Myocyte (in vitro differentiated cells): ENCODE results near the gene ACADS. TPM values are rescaled to one million over a fixed set of nuclear protein-coding genes. Genes with fewer than 3 reads are reported as not detected.

Experiments
- DNase-seq: peaks from one replicate; pipeline ENCODE4 v3.0.0-alpha.2; 2012; ENCODE audit warnings: low read depth
- total RNA-seq: library from RNA; depleted of rRNA; stranded (reverse); fragments of >200 nt; gene quantifications from 2 replicates; pipeline ENCODE4 v1.2.3, GENCODE V29; 2014

ACADS gene
- total RNA-seq, 1 donor from 2014 or later: 24.2 TPM

- no peak for DNase-seq
Measured at GRCh38 chr12:120755269-120755668, 29.6 kb downstream of the ACADS start.

DNA sequence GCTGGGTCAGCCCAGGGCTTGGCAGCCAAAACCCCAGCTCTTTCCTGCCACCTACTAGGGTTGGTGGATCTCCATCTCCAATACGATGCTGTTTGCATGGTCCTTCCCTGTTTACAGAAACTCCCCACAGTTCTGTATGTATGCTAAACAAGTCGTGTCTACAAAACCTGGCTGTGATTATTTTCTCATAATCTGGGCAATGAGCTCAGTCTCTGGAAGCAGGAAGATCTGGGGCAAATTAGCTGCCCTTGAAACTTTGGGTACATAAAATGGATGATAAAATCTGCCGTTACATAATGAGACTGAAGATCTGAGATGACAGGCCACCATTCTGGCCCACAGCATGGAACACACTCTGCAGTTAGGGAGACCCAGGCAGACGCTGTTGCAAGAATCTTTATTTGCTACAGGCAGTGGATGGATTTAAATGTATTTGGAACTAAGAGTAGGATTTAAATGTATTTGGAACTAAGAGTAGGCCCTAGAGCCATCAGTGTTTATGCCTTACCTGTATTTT lies 31.7 kb downstream of the ACADS start:
- no peak for DNase-seq

GRCh38 chr12:120757949-120758348 lies 32.3 kb downstream of the ACADS start:
- DNase-seq: no peak

DNA sequence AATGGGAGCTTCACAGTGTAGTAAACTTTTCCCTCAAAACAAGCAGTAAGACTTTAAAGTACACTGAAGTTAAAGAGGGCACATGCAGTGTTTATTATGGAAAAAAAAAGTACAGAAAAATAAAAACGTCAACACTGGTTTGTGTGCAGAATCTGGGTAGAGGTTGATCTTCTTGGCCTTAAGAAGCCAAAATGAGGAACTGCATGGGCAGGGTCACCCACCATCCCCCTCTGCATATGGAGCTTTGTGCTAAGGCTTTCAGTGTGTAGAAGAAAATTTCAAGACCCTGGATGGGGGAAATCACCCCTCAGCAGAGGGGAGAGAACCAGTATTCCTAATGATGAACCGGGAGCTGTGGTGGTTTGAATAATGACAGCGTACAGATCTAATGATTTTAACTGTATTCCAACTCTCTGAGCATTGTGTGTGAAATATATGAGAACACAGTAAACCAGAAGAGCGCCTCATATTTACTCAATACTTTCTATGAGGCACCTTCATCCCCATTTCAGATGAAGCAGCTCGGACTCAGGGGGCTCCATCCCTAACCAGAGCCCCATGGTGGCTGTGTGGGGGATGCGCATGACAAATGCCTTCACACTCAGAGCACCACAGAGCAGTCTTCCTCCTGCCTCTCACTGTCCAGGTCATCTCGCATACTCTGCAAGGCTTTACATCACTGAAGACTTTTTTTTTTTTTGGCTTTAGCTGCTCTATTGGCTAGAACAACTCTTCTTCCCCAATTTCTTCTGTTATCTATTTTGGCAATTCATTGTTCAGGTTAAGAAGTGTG lies 33.4 kb downstream of the ACADS start:
- DNase-seq: no peak

DNA sequence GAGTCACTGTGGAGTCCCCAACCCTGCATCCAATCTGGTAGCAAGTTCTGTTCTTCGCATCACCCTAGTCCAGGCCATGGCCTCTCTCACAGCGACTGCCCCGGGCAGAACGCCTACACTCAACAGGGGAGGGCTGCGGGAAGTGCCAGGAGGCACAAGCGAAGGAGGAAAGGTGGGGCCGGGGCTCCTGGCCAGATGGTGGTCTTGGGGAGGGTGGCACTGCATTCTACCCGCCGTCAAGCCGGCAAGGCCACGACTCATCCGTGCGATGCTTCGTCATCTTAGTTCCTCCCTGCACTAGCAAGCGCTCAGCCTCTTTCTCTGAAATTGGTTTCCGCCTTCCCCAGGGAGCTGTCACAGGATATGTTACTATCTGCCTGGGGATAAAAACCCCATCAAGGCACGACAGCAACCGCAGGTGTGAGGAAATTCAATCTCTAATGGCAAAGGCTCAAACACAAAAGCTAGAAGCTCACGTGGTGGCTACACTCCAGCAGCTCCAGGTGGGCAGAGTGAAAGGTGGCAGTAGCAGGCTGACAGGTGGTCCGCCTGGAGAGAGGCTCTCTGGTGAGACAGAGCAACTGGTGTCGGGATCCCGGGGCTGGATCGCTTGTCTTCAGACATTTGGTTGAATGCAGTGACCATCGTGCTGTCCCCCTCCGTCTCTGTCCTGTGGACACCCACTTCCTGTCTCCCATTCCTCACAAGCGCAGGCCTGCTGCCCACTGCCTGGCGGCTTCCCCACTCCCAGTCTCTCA lies 34.1 kb downstream of the ACADS start:
- no peak for DNase-seq

DNA sequence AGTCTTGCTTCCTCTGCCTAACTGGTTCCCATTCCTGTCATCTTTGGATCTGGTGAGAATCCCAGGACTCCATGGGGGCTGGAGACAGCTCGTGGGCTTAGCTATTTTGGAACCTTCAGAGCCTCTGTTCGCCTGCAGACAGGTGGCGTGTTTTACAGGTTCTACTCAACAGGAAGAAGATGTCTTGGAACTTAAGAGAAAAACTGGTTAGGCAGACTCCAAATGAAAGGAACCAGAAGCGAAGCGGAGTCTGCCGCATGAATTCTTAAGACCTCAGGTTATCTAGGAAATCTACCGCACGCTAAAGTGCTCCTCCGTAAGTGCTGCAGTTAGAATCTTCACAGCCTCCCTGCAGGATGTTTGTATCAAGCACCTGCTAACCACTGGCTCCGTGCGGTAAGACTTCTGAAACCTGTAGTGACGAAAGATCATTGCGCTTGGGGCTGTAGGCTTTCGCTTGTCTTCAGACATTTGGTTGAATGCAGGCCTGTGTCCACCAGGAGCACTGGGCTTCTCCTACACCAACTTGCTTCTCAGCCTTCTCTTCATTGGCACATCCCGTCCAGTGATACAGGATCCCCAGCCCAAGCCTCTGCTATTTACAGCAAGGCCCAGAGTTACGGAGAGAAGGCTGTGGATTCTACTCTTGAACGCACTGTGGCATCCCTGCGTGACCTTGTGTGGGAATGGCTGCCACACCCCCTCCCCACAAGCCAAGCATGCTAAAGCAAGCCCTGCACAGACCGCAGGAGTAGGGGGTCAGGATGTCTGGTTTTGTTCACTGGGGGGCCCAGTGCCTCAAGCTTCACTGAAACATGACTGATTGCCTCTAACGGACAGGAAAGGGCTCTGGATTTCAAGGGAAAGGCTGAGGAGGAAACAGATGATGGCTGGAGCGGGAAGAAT lies 35.0 kb downstream of the ACADS start:
- no peak for DNase-seq

- no peak for DNase-seq
Measured at GRCh38 chr12:120761519-120761934, 35.9 kb downstream of the ACADS start.

- DNase-seq: no peak
Measured at GRCh38 chr12:120762086-120762485, 36.5 kb downstream of the ACADS start.

- no peak for DNase-seq
Measured at GRCh38 chr12:120763250-120763649, 37.6 kb downstream of the ACADS start.

DNA sequence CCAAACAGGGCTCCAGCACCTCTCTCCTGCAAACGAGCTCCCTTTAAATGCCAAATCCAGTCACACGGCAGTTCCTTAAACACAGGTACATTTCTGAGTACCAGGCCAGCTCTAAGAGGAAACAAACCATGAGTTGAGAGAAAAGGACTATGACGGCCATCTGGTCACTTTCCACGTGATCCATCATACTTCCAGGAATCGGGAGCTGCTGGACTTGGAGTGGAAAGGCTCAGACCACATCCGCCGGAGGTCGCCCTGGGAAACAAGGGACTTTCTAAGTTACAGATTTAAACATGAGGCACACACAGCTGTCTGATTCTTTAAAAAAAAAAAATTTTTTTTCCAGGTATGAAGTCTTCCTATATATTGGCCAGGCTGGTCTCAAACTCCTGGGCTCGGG lies 39.2 kb downstream of the ACADS start:
- DNase-seq: no peak

DNA sequence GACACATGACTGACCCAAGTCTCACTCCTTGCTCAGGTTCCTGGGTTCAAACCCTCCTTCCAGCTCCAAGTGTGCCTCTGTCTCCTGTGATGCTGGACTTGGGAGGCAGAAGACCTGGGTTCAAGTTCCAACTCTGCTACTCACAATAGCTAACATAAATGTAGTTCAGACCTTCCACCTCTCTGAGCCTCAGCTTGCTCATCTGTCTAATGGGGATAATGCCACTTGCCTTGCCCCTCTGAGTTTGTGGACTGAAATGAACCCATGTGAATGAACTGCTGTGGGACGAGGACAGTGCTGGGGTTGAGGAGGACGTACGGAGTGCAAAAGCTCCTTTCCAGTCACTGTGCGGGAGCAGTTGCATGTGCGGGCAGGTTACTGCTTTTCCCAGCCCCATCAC lies 40.9 kb downstream of the ACADS start:
- no peak for DNase-seq

DNA sequence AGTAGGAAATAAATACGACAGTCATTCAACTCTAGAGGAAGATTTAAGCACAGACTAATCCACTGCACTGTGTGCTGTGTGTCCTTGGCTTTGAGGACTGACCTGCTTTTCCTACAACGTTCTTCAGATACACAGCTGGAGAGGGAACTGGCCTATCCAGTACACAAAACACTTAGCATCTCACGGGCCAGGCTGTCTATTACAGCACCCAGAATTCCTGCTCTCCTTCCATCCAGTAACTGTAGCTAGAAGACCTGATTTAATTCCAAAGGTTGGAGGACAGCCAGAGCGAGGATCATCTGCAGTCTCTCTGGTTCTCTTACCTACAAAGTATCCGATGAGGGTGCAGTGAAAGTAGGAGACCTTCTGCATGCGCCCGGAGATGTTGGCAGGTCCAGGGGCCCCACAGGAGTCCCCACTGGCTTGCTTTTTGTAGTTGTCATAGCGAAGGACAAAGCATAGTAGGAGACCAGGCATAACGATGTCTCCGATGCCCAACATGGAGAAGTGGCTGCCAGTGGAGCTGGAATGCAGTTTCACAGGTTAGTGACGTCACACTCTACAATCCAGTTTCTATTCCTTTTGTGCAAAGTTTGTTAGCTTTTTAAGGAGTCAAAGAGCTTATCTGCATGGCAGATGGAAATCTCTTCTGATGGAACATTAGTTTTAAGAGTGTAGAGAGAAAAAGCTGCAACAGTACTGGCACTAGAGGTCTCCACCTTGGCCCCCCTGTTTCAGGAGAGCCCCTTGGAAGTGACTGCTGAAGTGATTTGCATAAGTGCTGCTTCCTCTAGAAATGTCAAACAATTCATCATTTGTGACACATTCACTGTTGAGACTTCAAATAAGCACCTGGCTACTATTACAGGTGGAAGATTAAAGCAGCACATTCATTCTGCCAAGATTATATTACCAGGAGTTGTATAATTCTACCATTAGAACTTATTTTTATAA lies 41.7 kb downstream of the ACADS start:
- DNase-seq: no peak

GRCh38 chr12:120771097-120771496 lies 45.5 kb downstream of the ACADS start:
- no peak for DNase-seq

DNA sequence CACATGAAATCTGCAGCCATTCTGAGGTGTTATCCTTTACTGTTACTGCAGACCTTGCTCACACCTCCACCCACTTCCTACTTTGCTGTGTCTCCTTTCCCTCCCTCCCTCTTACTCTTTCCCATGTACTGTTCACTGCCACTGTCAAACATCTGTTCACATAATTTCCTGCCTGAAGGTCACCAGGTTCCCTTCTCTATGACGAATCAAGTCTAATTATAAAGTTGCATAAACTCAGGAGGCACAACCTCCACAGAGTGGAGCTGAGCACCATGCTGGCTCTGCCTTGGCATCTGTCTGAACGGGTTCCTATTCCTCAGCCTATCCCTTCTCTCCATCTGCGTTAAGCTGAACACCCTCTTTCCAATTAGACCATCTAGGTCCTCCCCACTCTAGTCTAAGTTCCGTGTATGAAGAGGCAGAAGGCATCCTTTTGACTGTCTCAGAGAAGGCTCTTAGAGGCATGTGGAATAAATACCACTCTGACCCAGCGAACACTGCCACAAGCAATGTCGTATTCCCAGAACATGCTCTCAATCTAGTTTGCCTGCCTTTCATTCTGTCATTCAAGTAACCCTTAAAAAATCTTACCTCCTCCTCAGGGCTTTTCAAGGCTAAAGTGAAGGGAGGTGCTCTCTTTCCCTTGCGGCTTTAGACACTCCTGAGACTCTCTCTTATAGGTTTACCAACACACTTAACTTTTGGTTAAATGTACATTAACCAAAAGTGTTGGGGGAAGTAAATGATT lies 48.7 kb downstream of the ACADS start:
- peak; percentile 23 for DNase-seq

DNA sequence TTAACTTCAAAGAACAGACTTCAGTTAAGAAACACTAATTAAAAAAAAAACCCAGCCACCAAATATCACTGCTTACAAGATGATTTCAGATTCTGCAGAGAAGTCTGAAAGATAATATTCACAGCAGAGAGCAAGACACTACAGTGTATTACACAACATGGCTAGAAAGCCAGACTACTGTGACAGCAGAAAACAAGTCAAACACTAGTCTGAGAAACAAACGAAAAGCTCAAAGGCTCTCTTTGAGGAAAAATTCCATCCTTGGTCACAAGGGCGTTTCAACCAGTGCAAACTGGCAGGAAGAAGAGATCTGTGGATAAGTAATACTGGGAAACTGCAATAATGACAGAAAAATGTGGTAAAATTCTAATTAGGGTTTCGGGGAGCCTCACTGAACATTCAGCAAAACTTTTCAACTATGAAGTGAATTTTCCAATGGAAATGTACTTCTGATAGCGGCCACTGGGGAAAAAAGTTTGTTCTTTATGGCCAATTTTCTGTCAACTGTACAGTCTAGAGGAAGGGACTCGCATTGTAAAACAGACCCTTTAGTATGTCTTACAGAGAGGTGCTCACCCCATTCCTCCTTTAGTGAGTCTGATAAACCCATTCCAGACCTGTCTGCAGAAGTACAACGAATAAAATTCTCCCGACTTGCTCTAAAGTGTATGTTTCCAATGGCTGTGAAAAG lies 50.4 kb downstream of the ACADS start:
- DNase-seq: no peak

GRCh38 chr12:120783197-120783596 lies 57.6 kb downstream of the ACADS start:
- DNase-seq: no peak

DNA sequence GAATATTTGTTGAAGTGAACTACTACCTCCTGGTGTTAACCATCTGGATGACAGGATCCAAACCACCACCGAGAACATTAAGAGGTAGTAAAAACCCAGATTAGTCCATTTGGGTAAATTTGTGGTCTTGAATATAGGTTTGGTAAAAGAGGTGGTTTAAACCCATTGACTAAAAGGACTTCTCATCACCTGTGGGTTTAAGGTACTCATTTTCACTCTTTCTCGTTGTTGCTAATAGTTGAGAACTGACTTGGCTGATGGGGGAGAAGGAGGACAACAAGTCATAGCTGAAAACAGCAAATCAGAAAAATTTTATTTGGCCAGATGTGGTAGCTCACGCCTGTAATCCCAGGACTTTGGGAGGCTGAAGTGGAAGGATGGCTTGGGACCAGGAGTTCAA lies 59.2 kb downstream of the ACADS start:
- DNase-seq: no peak

DNA sequence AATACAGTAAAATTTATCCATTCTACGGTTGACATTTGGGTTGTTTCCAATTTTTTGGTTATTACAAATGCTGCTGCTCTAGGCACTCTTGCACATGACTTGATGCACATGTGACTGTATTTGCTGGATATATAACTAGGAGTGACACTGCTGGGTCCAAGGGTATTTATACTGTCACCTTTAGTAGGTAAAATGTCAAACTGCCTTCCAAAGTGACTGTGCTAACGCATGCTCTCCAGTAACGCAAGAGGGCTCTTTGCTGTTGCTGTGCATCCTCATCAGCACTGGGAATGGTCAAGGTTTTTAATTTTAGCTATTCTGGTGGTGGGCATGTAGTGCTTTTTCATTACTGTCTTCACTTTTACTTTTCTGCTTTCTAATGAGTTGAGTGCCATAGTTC lies 62.3 kb downstream of the ACADS start:
- DNase-seq: no peak
